A549 (cell line): ENCODE data around the gene ERGIC1.

Experiments
- CTCF ChIP-seq: fragments of >200 bp; sonication (Bioruptor Twin); formaldehyde crosslinking; IDR thresholded peaks from 3 replicates; pipeline ENCODE4 v1.5.1; 2016
- JUNB ChIP-seq: fragments of >200 bp; sonication (Bioruptor Twin); formaldehyde crosslinking; IDR thresholded peaks from 2 replicates; pipeline ENCODE4 v1.6.1; 2016
- MAZ ChIP-seq: fragments of 150-350 bp; IDR thresholded peaks from 2 replicates; pipeline ENCODE4 v1.6.1; 2014; ENCODE audit warnings: antibody characterized with exemption, low read depth, low read length, borderline replicate concordance
- NR3C1 ChIP-seq: fragments of >200 bp; sonication (Bioruptor Twin); formaldehyde crosslinking; IDR thresholded peaks from 3 replicates; pipeline ENCODE4 v1.6.1; 2017
- RAD21 ChIP-seq, 2 experiments: fragments of >200 bp in 1 of 2; sonication (Bioruptor Twin) in 1 of 2; formaldehyde crosslinking in 1 of 2; IDR thresholded peaks in 1 of 2; conservative IDR thresholded peaks in 1 of 2; 2 replicates in 1 of 2; 3 replicates in 1 of 2; pipeline ENCODE4 v1.6.1; 2012 to 2018; ENCODE audit warnings: inconsistent platforms in 1 of 2
- RCOR1 ChIP-seq: fragments of 150-350 bp; IDR thresholded peaks from 2 replicates; pipeline ENCODE4 v1.6.1; 2014; ENCODE audit warnings: antibody characterized with exemption, low read length, low read depth

- TF ChIP-seq NR3C1: no peak
- TF ChIP-seq RCOR1: no peak
- TF ChIP-seq CTCF: no peak
- TF ChIP-seq RAD21 (conservative IDR thresholded peaks at IDR 0.05 in 1 of 2, IDR thresholded peaks at IDR 0.05 in 1 of 2): no peak
- no peak for TF ChIP-seq MAZ
- no peak for TF ChIP-seq JUNB
Observed at GRCh38 chr5:172957458-172957857, 123.4 kb downstream of the ERGIC1 start.
